Measurements from ENCODE around the gene CEL. TPM values are rescaled to one million over a fixed set of nuclear protein-coding genes. Genes with fewer than 3 reads are reported as not detected.

The CEL gene
- total and polyA plus RNA-seq, 2 donors (not counting 3 experiments of a cell fraction or from before 2014, with no cell fraction given), result 0.92 to 1.1 TPM

DNA sequence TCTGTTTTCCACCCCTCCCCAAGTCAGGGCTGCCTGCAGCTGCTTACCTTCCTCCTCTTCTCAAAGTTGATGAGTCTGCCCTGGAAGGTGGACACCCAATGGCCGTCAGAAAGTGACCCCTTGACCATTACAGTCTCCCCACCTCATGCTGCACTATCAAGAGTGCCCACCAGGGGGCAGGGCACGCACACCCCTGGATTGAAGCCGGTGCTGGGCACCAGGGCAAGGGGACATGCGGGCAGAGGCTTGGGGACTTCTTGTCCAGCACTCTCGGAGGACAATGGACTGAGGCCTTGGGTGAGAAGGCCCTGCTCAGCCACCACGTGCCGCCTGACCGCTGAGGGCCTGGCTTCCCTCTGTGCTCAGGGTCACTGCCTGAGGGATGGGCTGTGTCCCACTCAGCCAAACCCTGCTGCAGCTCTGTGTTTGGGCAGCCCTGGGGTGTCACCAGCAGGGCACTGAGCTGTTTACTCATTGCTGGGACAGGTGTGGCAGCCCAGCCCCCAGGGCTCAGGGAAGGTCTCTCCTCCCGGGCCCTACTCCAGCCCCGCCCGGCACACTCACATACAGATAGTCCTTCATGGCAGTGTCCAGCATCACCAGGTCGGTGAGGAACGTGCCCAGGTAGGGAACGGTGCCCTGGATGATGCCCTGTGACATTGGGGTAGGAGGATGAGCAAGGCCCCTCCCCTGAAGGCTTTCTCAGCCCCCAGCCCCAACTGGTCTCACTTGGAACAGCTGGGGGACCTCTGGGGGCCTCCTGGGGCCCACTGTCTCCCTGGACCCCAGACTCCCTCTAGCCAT, 41.6 kb downstream of the CEL start:
- intact Hi-C loops (cut with micrococcal nuclease), result loop anchor here (1.0 kb wide), 4 partner anchors 41 to 77 kb away; no protein-coding TSS in a partner anchor
- no peak overlapping the region for H3K4me2 ChIP-seq (ENCODE audit: insufficient read depth, low read length)
- no peaks in the 10 kb centered on the region for H4K20me1 ChIP-seq (replicated peaks; ENCODE audit: control insufficient read depth, extremely low read depth, insufficient read depth, low read length)
- no peaks in the 10 kb centered on the region for H3K27me3 ChIP-seq (ENCODE audit: control insufficient read depth in 2 of 2, insufficient read depth in 2 of 2, low read length in 2 of 2)
- no peaks in the 10 kb centered on the region for H3K9me3 ChIP-seq (replicated peaks; ENCODE audit: control insufficient read depth, insufficient read depth, low read length)
- no peak overlapping the region for H2AFZ ChIP-seq (ENCODE audit: low read depth, low read length)
- no peaks in the 10 kb centered on the region for H3K9me1 ChIP-seq (replicated peaks; ENCODE audit: control insufficient read depth, extremely low read depth, insufficient read depth, low read length)
- DNase-seq (ENCODE audit: low read depth, low spot score) (peak; percentile 50), FAIRE-seq (peak; percentile 56)
- no peaks in the 10 kb centered on the region for H3K4me1 ChIP-seq (ENCODE audit: control insufficient read depth, extremely low read depth, insufficient read depth, low read length)
- ChIA-PET POLR2A (no interaction called here), CTCF (interaction anchor here (1.0 to 3.5 kb wide), 8 partner anchors 9 to 77 kb away, joined by 3 to 147 read pairs (median 4); no protein-coding TSS in a partner anchor)
- H3K4me3 ChIP-seq (replicated peaks in 1 of 3; ENCODE audit: insufficient read depth in 1 of 3, low read depth in 1 of 3, low read length in 3 of 3), result no peak overlapping the region
- H3K36me3 ChIP-seq (ENCODE audit: control insufficient read depth in 2 of 2, extremely low read depth in 1 of 2, insufficient read depth in 2 of 2, low read length in 2 of 2), result peaks cover 13 to 78% of the 10 kb centered on the region in 2 experiments
- no TSS peak for BruUV-seq (replicated peaks)
- TF ChIP-seq, protein P1, sequence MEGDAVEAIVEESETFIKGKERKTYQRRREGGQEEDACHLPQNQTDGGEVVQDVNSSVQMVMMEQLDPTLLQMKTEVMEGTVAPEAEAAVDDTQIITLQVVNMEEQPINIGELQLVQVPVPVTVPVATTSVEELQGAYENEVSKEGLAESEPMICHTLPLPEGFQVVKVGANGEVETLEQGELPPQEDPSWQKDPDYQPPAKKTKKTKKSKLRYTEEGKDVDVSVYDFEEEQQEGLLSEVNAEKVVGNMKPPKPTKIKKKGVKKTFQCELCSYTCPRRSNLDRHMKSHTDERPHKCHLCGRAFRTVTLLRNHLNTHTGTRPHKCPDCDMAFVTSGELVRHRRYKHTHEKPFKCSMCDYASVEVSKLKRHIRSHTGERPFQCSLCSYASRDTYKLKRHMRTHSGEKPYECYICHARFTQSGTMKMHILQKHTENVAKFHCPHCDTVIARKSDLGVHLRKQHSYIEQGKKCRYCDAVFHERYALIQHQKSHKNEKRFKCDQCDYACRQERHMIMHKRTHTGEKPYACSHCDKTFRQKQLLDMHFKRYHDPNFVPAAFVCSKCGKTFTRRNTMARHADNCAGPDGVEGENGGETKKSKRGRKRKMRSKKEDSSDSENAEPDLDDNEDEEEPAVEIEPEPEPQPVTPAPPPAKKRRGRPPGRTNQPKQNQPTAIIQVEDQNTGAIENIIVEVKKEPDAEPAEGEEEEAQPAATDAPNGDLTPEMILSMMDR (IDR thresholded peaks at IDR 0.05; ENCODE audit: extremely low read depth in 1 of 2, insufficient read depth in 1 of 2, low read depth in 1 of 2, low read length in 2 of 2), result peak; percentile 90 to 95
- TF ChIP-seq GATA2 (IDR thresholded peaks at IDR 0.05; ENCODE audit: insufficient read depth, insufficient read length, low read depth, low read length) (no peak), FOS (IDR thresholded peaks at IDR 0.05; ENCODE audit: borderline replicate concordance, insufficient read depth, low read length) (no peak)
- dilution Hi-C loops (cut with MboI; ENCODE audit: extremely low pct_ligation_motif_present, low sequenced_read_pairs), result no loop called here
- H3K9ac ChIP-seq (replicated peaks; ENCODE audit: extremely low read depth, insufficient read depth, low read length), result no peak overlapping the region
- H3K79me2 ChIP-seq (ENCODE audit: control insufficient read depth, insufficient read depth, low read length), result no peaks in the 10 kb centered on the region
- H3K27ac ChIP-seq (ENCODE audit: insufficient read depth, low read depth, low read length), result no peak overlapping the region

Data from endothelial cell of umbilical vein (primary cell).